Activated CD8-positive, alpha-beta T cell treated with anti-CD3 and anti-CD28 coated beads for 36 hours (primary cell): ENCODE results near the gene DDR2. TPM values are rescaled to one million over a fixed set of nuclear protein-coding genes. Genes with fewer than 3 reads are reported as not detected.
A peak's percentile ranks its signal among the peaks of the same experiment; 100 is the strongest.

ENCODE experiments used
- ATAC-seq: fragments of 200-7000 bp; cut with Tn5 transposase; one replicate; pipeline ENCODE4 v1.10.0; 2021; ENCODE audit warnings: mild to moderate bottlenecking, moderate library complexity
- CTCF ChIA-PET: fragments of 350-600 bp; sonication (Branson Sonifier 250); formaldehyde crosslinking; loops from one replicate; lab custom pipeline; 2021; ENCODE audit warnings: antibody characterized with exemption; lab: Charles Lee
- POLR2A ChIA-PET: fragments of 350-600 bp; sonication (Branson Sonifier 250); formaldehyde crosslinking; loops from one replicate; lab custom pipeline; 2021; ENCODE audit warnings: antibody characterized with exemption; lab: Charles Lee
- DNase-seq: peaks from one replicate; pipeline ENCODE4 v3.0.0-alpha.2; 2020
- H3K27ac Mint-ChIP-seq: one replicate; pipeline ENCODE4 v1.8.0; 2021; ENCODE audit warnings: mild to moderate bottlenecking, mixed read lengths
- H3K27me3 Mint-ChIP-seq: one replicate; pipeline ENCODE4 v1.8.0; 2021; ENCODE audit warnings: mixed read lengths
- H3K36me3 Mint-ChIP-seq: one replicate; pipeline ENCODE4 v1.8.0; 2021; ENCODE audit warnings: low read depth, mixed read lengths
- H3K4me1 Mint-ChIP-seq: one replicate; pipeline ENCODE4 v1.8.0; 2021; ENCODE audit warnings: low read depth, mixed read lengths
- H3K4me3 Mint-ChIP-seq: one replicate; pipeline ENCODE4 v1.8.0; 2021; ENCODE audit warnings: mild to moderate bottlenecking, moderate library complexity, mixed read lengths
- H3K9me3 Mint-ChIP-seq: one replicate; pipeline ENCODE4 v1.8.0; 2021; ENCODE audit warnings: mixed read lengths
- CTCF ChIP-seq: fragments of 200-600 bp; IDR thresholded peaks from one replicate; pipeline ENCODE4 v1.8.0; 2022; ENCODE audit warnings: antibody characterized with exemption, mild to moderate bottlenecking
- intact Hi-C: fragments of 100-400 bp; cut with micrococcal nuclease; formaldehyde crosslinking; loops from one replicate; pipeline ENCODE4 v1.10.0; 2022
- total RNA-seq, 2 experiments: library from RNA; stranded (reverse); gene quantifications; one replicate each; pipeline ENCODE4 v1.2.3, GENCODE V29; 2021

DDR2 gene
- total RNA-seq, 2 experiments from 2014 or later = 0.31 to 0.45 TPM

GRCh38 chr1:162621256-162621655, 11.0 kb upstream of the DDR2 start:
- ATAC-seq = no peak
- Mint-ChIP-seq H3K36me3 (peaks cover 11% of the 10 kb centered on the region), H3K9me3 (peaks cover 13% of the 10 kb centered on the region), H3K27me3 (peaks cover under 1% of the 10 kb centered on the region), H3K27ac (no peak overlapping the region), H3K4me3 (no peak overlapping the region), H3K4me1 (no peaks in the 10 kb centered on the region)
- CTCF ChIA-PET = no interaction called here
- intact Hi-C loops = no loop called here
- DNase-seq = no peak
- POLR2A ChIA-PET = no interaction called here
- TF ChIP-seq CTCF = no peak

- CTCF ChIA-PET = no interaction called here
- intact Hi-C loops = no loop called here
Measured at GRCh38 chr1:162625679-162626078, 6.6 kb upstream of the DDR2 start.

DNA sequence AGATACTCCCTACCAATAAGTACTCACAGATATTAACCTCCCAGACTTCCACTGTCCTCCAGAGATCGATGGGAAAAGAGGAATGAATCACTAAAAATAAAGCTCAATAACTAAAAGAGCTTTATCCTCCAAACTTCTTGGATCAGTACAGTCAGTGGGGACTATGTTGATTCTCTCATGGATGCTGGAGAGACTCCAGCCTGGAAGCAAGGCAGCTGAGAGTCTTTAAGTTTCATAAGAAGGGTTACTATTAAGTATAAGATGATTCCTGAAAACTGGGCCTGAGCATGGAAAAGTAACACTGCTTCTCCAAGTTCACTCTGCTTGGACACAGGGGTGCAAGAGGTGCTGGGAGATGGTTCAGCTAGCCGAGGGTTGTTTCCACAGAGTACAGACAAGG, 6.2 kb upstream of the DDR2 start:
- ChIA-PET CTCF (no interaction called here), POLR2A (interaction anchor here (1.1 kb wide), 1 partner anchor 28 kb away, joined by 3 read pairs; no protein-coding TSS in a partner anchor)
- ATAC-seq (no peak), DNase-seq (no peak)
- Mint-ChIP-seq H3K27me3 (peaks cover 5% of the 10 kb centered on the region), H3K27ac (no peak overlapping the region), H3K9me3 (no peaks in the 10 kb centered on the region), H3K4me3 (no peak overlapping the region), H3K36me3 (no peaks in the 10 kb centered on the region), H3K4me1 (peaks cover 2% of the 10 kb centered on the region)
- intact Hi-C loops = no loop called here
- TF ChIP-seq CTCF = no peak

More at GRCh38 chr1:162625679-162626078, 6.6 kb upstream of the DDR2 start:
- no peak overlapping the region for H3K27ac Mint-ChIP-seq
- no peaks in the 10 kb centered on the region for H3K9me3 Mint-ChIP-seq
- TF ChIP-seq CTCF = no peak
- POLR2A ChIA-PET = interaction anchor here (1.1 kb wide), 1 partner anchor 27 kb away, joined by 3 read pairs; no protein-coding TSS in a partner anchor
- H3K4me1 Mint-ChIP-seq = no peaks in the 10 kb centered on the region
- no peaks in the 10 kb centered on the region for H3K36me3 Mint-ChIP-seq
- ATAC-seq (no peak), DNase-seq (no peak)
- no peak overlapping the region for H3K4me3 Mint-ChIP-seq
- peaks cover 5% of the 10 kb centered on the region for H3K27me3 Mint-ChIP-seq

DNA sequence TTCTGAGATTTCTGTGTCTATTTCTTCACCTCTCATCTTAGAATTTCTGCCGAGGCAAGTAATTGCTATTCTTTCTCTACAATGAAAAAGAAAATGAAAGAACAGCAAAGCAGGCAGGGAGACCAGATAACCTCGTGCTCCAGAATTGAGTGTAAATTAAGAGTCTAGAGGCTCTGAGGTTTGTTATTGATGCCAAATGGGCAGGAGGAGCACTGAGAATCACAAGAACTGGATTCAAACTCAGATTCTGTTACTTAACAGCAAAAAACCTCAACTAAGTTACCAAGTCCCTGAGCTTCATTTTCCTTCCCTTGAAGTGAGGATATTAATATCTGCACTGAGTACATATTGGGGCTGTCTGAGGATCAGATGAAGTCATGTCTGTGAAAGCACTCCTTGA, 5.5 kb upstream of the DDR2 start:
- POLR2A ChIA-PET = interaction anchor here (1.1 kb wide), 1 partner anchor 28 kb away, joined by 3 read pairs; no protein-coding TSS in a partner anchor
- intact Hi-C loops = no loop called here
- H3K27me3 Mint-ChIP-seq = peaks cover 5% of the 10 kb centered on the region
- TF ChIP-seq CTCF = no peak
- no peak overlapping the region for H3K27ac Mint-ChIP-seq
- CTCF ChIA-PET = no interaction called here
- no peak overlapping the region for H3K4me3 Mint-ChIP-seq
- DNase-seq = no peak
- no peaks in the 10 kb centered on the region for H3K36me3 Mint-ChIP-seq
- H3K9me3 Mint-ChIP-seq = no peaks in the 10 kb centered on the region
- peaks cover 2% of the 10 kb centered on the region for H3K4me1 Mint-ChIP-seq
- ATAC-seq = no peak

GRCh38 chr1:162627662-162628296, 4.5 kb upstream of the DDR2 start:
- peaks cover 5% of the 10 kb centered on the region for H3K27me3 Mint-ChIP-seq
- H3K27ac Mint-ChIP-seq = no peak overlapping the region
- H3K36me3 Mint-ChIP-seq = no peaks in the 10 kb centered on the region
- ATAC-seq (no peak), DNase-seq (peak; percentile 10)
- H3K4me3 Mint-ChIP-seq = no peak overlapping the region
- CTCF ChIA-PET = interaction anchor here (0.8 to 1.4 kb wide), 2 partner anchors 14 to 656 kb away, joined by 3 read pairs; no protein-coding TSS in a partner anchor
- POLR2A ChIA-PET = no interaction called here
- intact Hi-C loops = no loop called here
- TF ChIP-seq CTCF = peak; percentile 68
- H3K4me1 Mint-ChIP-seq = peaks cover 2% of the 10 kb centered on the region
- no peaks in the 10 kb centered on the region for H3K9me3 Mint-ChIP-seq
